Activated naive CD8-positive, alpha-beta T cell treated with anti-CD3 and anti-CD28 coated beads for 36 hours (primary cell): ENCODE measurements around the gene RECK. TPM values are rescaled to one million over a fixed set of nuclear protein-coding genes. Genes with fewer than 3 reads are reported as not detected.

Experiments
- DNase-seq: peaks from one replicate; pipeline ENCODE4 v3.0.0; 2021
- H3K27ac Mint-ChIP-seq: one replicate; pipeline ENCODE4 v1.8.0; 2022; ENCODE audit warnings: mild to moderate bottlenecking, moderate library complexity, mixed read lengths
- H3K27me3 Mint-ChIP-seq: one replicate; pipeline ENCODE4 v1.8.0; 2022; ENCODE audit warnings: mild to moderate bottlenecking, mixed read lengths
- H3K36me3 Mint-ChIP-seq: one replicate; pipeline ENCODE4 v1.8.0; 2021; ENCODE audit warnings: mild to moderate bottlenecking, mixed read lengths
- H3K4me1 Mint-ChIP-seq: one replicate; pipeline ENCODE4 v1.8.0; 2021; ENCODE audit warnings: mixed read lengths
- H3K4me3 Mint-ChIP-seq: one replicate; pipeline ENCODE4 v1.8.0; 2022; ENCODE audit warnings: mild to moderate bottlenecking, moderate library complexity, mixed read lengths
- H3K9me3 Mint-ChIP-seq: one replicate; pipeline ENCODE4 v1.8.0; 2022; ENCODE audit warnings: mixed read lengths
- total RNA-seq, 2 experiments: library from RNA; stranded (reverse); gene quantifications; one replicate each; pipeline ENCODE4 v1.2.3, GENCODE V29; 2021

The RECK gene
- total RNA-seq, 2 experiments from 2014 or later: 4.4 to 5.2 TPM

GRCh38 chr9:36037549-36038122 is 923 bp downstream of the RECK start:
- DNase-seq: no peak
- Mint-ChIP-seq H3K4me3 (peak overlapping the region; percentile 92), H3K27ac (peak overlapping the region; percentile 31), H3K9me3 (no peaks in the 10 kb centered on the region), H3K27me3 (no peaks in the 10 kb centered on the region), H3K36me3 (no peaks in the 10 kb centered on the region), H3K4me1 (peaks cover 32% of the 10 kb centered on the region)

GRCh38 chr9:36039121-36039520 is 2.4 kb downstream of the RECK start:
- Mint-ChIP-seq H3K27ac (no peak overlapping the region), H3K36me3 (peaks cover 3% of the 10 kb centered on the region), H3K27me3 (no peaks in the 10 kb centered on the region), H3K9me3 (no peaks in the 10 kb centered on the region), H3K4me1 (peaks cover 38% of the 10 kb centered on the region), H3K4me3 (no peak overlapping the region)
- DNase-seq: no peak

GRCh38 chr9:36039696-36040095 is 3.0 kb downstream of the RECK start:
- H3K4me3 Mint-ChIP-seq: no peak overlapping the region
- peaks cover 42% of the 10 kb centered on the region for H3K4me1 Mint-ChIP-seq
- no peak overlapping the region for H3K27ac Mint-ChIP-seq
- H3K9me3 Mint-ChIP-seq: no peaks in the 10 kb centered on the region
- DNase-seq: no peak
- peaks cover 3% of the 10 kb centered on the region for H3K36me3 Mint-ChIP-seq
- H3K27me3 Mint-ChIP-seq: no peaks in the 10 kb centered on the region

DNA sequence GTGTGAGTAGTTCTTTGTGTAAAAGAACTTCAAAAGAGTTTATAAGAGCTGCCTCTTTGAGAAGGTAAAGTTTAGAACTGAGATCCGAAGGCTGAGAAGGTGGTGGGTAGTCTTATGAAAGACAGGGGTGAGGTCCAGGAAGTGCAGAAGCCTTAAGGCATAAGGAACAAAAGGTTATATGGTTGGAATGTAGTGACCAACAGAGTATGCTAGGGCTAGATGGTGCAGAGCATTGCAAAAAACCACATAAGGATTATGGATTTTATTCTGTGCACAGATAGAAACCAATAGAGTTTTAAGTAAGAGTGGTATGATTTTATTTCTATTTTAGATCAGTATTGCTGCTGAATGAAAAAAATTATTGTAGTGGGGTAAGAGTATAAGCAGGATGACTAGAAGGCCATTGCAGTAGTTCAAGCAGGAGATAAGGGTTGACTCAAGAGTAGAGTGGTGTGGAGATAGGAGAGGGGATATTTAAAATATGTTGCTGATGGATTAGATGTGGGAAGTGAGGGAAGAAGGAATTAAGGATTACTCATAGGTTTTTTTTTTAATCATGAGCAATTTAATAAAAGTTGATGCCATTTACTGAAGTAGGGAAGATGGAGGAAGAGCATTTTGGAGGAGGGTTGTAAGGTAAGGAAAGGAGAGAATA is 3.7 kb downstream of the RECK start:
- Mint-ChIP-seq H3K4me1 (peaks cover 44% of the 10 kb centered on the region), H3K36me3 (peaks cover 3% of the 10 kb centered on the region), H3K27me3 (no peaks in the 10 kb centered on the region), H3K27ac (no peak overlapping the region), H3K4me3 (no peak overlapping the region), H3K9me3 (no peaks in the 10 kb centered on the region)
- no peak for DNase-seq

GRCh38 chr9:36041506-36041905 is 4.8 kb downstream of the RECK start:
- peaks cover 43% of the 10 kb centered on the region for H3K4me1 Mint-ChIP-seq
- H3K27me3 Mint-ChIP-seq: no peaks in the 10 kb centered on the region
- peak overlapping the region; percentile 33 for H3K4me3 Mint-ChIP-seq

DNA sequence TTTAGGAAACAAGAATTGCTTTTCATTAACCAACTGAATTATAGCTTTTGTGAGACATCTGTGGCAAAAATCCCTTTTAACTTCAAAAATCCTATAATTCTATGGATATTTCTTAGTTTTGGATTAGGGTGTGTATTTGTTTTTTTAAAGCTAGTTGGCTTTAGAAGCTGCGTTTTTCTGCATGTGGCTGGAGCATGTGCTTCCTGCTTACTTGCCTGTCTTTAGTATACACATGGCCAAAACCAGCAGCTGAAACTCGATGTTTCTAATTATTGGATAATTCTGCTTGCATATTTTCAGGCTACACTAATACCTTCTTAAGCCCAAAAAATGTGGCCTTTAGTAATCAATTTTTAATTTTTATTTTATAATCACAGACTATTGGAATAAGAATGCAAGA is 8.9 kb downstream of the RECK start:
- Mint-ChIP-seq H3K27me3 (no peaks in the 10 kb centered on the region), H3K36me3 (peaks cover 3% of the 10 kb centered on the region), H3K9me3 (no peaks in the 10 kb centered on the region), H3K4me3 (no peak overlapping the region), H3K27ac (no peak overlapping the region), H3K4me1 (peaks cover 31% of the 10 kb centered on the region)
- DNase-seq: no peak

More at GRCh38 chr9:36041506-36041905, 4.8 kb downstream of the RECK start:
- H3K36me3 Mint-ChIP-seq: peaks cover 3% of the 10 kb centered on the region
- H3K27ac Mint-ChIP-seq: peak overlapping the region; percentile 74
- H3K9me3 Mint-ChIP-seq: no peaks in the 10 kb centered on the region
- DNase-seq: no peak

- Mint-ChIP-seq H3K9me3 (no peaks in the 10 kb centered on the region), H3K27ac (no peak overlapping the region), H3K4me3 (no peak overlapping the region), H3K27me3 (no peaks in the 10 kb centered on the region), H3K36me3 (peaks cover 3% of the 10 kb centered on the region), H3K4me1 (peaks cover 23% of the 10 kb centered on the region)
- DNase-seq: no peak
Observed at GRCh38 chr9:36046923-36047322, 10.2 kb downstream of the RECK start.

DNA sequence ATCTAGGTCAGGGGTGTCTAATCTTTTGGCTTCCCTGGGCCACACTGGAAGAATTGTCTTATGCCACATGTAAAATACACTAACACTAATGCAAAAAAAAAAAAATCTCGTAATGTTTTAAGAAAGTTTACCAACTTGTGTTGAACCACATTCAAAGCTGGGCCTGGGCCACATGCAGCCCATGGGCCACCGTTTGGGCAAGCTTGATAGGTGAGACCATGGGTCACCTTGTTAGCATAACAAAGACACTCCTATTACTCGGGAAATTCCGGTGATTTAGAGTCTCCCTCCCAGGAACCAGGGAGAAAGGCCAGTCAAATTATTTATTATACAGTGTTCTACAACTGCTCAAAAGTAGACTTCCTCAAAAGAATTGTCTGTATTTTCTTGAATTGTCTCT is 12.7 kb downstream of the RECK start:
- no peaks in the 10 kb centered on the region for H3K27me3 Mint-ChIP-seq
- H3K27ac Mint-ChIP-seq: no peak overlapping the region
- DNase-seq: no peak
- peaks cover 9% of the 10 kb centered on the region for H3K4me1 Mint-ChIP-seq
- H3K4me3 Mint-ChIP-seq: no peak overlapping the region
- no peaks in the 10 kb centered on the region for H3K9me3 Mint-ChIP-seq
- no peaks in the 10 kb centered on the region for H3K36me3 Mint-ChIP-seq

DNA sequence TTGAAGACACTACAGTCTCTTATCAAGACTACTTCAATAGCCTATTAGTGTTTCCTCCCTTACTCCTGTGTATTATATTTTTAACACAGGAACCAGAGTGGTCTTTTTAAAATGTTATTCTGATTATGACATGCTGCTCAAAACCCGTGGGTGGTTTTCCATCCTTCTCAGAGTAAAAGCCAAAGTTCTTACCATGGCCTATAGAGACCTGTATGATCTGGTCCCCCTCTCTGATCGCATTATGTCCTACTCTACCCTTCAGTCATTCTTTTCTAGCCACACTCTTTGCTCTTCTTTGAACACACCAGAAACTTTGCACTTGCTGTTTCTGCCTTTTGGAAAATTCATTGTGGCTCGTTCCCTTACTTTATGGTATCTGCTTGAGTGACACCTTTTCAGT is 13.8 kb downstream of the RECK start:
- Mint-ChIP-seq H3K36me3 (no peaks in the 10 kb centered on the region), H3K27me3 (no peaks in the 10 kb centered on the region), H3K4me1 (peaks cover 4% of the 10 kb centered on the region), H3K9me3 (no peaks in the 10 kb centered on the region), H3K27ac (no peak overlapping the region), H3K4me3 (no peak overlapping the region)
- DNase-seq: no peak

DNA sequence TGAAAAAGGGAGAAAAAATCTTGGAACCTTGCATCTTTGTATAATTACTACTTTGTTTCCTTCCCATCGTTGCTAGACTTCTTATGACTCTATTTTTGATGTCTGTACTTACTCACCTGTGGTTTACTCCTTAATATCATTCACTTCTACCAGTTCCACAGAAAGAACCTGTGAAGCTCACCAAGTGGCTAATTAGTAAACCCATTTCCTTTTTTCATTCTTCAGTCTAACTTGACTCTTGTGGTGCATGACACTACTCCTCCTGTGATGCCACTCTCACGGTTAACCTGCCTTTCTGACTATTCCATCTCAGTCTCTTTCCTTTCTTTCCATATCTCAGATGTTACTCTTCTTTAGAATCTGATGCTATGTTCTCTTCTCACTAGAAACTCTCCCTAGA is 14.6 kb downstream of the RECK start:
- H3K27ac Mint-ChIP-seq: no peak overlapping the region
- DNase-seq: no peak
- H3K9me3 Mint-ChIP-seq: no peaks in the 10 kb centered on the region
- no peaks in the 10 kb centered on the region for H3K27me3 Mint-ChIP-seq
- H3K36me3 Mint-ChIP-seq: no peaks in the 10 kb centered on the region
- peaks cover 4% of the 10 kb centered on the region for H3K4me1 Mint-ChIP-seq
- no peak overlapping the region for H3K4me3 Mint-ChIP-seq

DNA sequence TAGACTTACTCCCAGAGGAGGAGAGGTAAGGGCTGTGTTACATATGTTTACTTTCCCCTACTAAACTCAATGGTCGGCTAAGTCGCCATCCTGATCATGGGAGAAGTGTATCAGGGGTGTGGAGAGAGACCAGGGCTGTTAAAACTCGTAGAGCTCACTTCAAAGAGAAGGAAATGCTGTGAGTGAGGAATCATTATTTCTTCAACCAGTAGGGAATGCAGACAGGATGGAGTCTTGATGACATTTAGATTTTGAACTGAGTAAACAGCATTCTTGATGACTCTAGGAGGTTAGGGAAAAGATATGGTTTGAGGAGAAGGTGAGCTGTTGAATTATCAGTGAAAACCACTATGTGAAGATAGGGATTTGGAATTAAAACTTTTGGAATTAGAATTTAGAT is 17.3 kb downstream of the RECK start:
- no peak overlapping the region for H3K4me3 Mint-ChIP-seq
- DNase-seq: no peak
- H3K27ac Mint-ChIP-seq: no peak overlapping the region
- H3K36me3 Mint-ChIP-seq: peaks cover 3% of the 10 kb centered on the region
- no peaks in the 10 kb centered on the region for H3K27me3 Mint-ChIP-seq
- H3K9me3 Mint-ChIP-seq: no peaks in the 10 kb centered on the region
- H3K4me1 Mint-ChIP-seq: no peaks in the 10 kb centered on the region

GRCh38 chr9:36056896-36057295 is 20.2 kb downstream of the RECK start:
- Mint-ChIP-seq H3K36me3 (peaks cover 3% of the 10 kb centered on the region), H3K27me3 (no peaks in the 10 kb centered on the region), H3K9me3 (no peaks in the 10 kb centered on the region), H3K4me3 (no peak overlapping the region), H3K27ac (no peak overlapping the region), H3K4me1 (no peaks in the 10 kb centered on the region)
- no peak for DNase-seq

DNA sequence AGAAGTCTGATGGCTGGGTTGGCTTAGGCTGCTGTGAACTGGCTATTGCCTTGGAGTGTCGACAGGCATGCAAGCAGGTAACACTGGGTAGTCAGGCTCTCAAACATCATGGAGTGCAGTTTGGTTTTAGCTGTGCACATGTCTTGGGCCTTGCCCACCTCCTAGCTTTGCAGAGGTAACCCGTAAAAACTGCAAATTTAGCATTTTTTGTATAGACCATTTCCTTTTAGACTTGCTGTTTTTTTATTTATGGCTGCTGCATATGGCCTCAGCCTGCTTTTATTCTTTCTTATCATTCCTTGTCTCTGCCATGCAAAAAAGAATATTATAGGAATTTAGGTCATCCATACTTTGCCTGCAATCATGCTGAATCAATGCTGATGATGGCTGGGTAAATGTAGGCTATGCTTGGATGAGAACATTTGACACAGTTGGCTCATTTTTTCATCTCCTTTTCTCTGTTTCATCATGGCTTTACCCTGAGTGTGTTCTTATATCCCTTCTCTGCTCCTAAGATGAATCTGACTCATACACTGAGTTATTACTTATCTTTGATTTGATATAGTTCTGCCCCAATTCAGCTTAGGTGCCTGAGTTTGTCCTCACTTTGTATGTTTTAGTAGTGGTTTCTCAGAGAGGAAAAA is 27.2 kb downstream of the RECK start:
- no peaks in the 10 kb centered on the region for H3K9me3 Mint-ChIP-seq
- no peak overlapping the region for H3K4me3 Mint-ChIP-seq
- no peak overlapping the region for H3K27ac Mint-ChIP-seq
- no peak for DNase-seq
- no peaks in the 10 kb centered on the region for H3K27me3 Mint-ChIP-seq
- peaks cover 7% of the 10 kb centered on the region for H3K4me1 Mint-ChIP-seq
- peaks cover 4% of the 10 kb centered on the region for H3K36me3 Mint-ChIP-seq

DNA sequence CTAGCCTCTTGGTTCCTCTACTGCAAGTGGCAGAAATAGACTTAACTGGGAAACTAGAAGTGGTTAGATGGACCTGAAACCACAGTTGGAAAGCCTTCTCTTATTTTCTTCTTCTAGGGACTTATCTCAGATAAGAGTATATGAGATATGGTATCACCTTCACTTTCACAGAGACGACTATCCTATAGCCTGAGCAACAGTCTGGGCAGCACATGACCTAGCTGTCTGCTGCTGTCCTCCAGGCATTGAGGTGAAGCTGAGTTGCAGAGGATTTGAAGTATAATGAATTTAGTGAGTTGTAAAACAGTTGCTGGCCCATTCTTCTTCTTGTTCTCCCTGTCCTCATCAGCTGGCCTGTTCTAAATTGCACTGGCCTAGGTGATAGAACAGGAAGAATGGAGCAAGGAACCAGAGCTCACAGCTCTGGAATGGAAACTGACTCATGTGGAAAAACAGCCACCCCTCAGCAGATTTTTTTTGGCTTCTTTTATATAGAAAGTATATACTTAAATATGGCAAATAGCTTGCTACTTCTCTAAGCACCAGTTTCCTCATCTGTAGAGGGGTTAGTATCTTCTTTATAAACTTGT is 27.8 kb downstream of the RECK start:
- no peak overlapping the region for H3K4me3 Mint-ChIP-seq
- H3K27me3 Mint-ChIP-seq: no peaks in the 10 kb centered on the region
- no peaks in the 10 kb centered on the region for H3K9me3 Mint-ChIP-seq
- peaks cover 4% of the 10 kb centered on the region for H3K36me3 Mint-ChIP-seq
- no peak for DNase-seq
- peaks cover 7% of the 10 kb centered on the region for H3K4me1 Mint-ChIP-seq
- no peak overlapping the region for H3K27ac Mint-ChIP-seq

GRCh38 chr9:36074055-36074454 is 37.3 kb downstream of the RECK start:
- H3K27ac Mint-ChIP-seq: no peak overlapping the region
- no peaks in the 10 kb centered on the region for H3K36me3 Mint-ChIP-seq
- H3K27me3 Mint-ChIP-seq: no peaks in the 10 kb centered on the region
- H3K4me1 Mint-ChIP-seq: no peaks in the 10 kb centered on the region
- H3K9me3 Mint-ChIP-seq: no peaks in the 10 kb centered on the region
- DNase-seq: no peak
- no peak overlapping the region for H3K4me3 Mint-ChIP-seq
